ENCODE results near the gene LNPEP. TPM values are rescaled to one million over a fixed set of nuclear protein-coding genes. Genes with fewer than 3 reads are reported as not detected.

Gene LNPEP
- total and polyA plus RNA-seq, 10 of the 15 experiments (the other 5 are each of a cell fraction or from before 2014, with no cell fraction given): 5.6 to 54.9 (median 25.0) TPM

- SMC1A ChIA-PET (ENCODE audit: uncharacterized antibody, unreplicated experiment): interaction anchor here (3.9 kb wide), 1 partner anchor 9 kb away, joined by 12 read pairs; no protein-coding TSS in a partner anchor
- POLR2A ChIA-PET: no interaction called here
Measured at GRCh38 chr5:97006454-97007060, 70.7 kb downstream of the LNPEP start.

More at GRCh38 chr5:97006454-97007060, 70.7 kb downstream of the LNPEP start:
- 68% methylated on average over 3 of the region's 3 CpGs for WGBS (ENCODE audit: insufficient coverage, insufficient replicate concordance, low lambda C conversion rate, missing lambda C conversion rate)
- intact Hi-C loops (cut with micrococcal nuclease; ENCODE audit: unreplicated experiment): no loop called here
- ATAC-seq (no peak), DNase-seq (ENCODE audit: low read depth, low spot score) (no peak), FAIRE-seq (no peak)
- Histone ChIP-seq H4K20me1 (ENCODE audit: control insufficient read depth, insufficient read depth) (no peaks in the 10 kb centered on the region), H3K4me3 (no peak overlapping the region), H3K9me3 (replicated peaks; ENCODE audit: control insufficient read depth, insufficient read depth, low read length) (no peaks in the 10 kb centered on the region), H3K27me3 (replicated peaks in 1 of 2; ENCODE audit: control insufficient read depth in 2 of 2, insufficient read depth in 2 of 2, low read length in 1 of 2) (no peaks in the 10 kb centered on the region), H3K9ac (ENCODE audit: control insufficient read depth, insufficient read depth, low read length) (no peak overlapping the region), H3K4me1 (ENCODE audit: control insufficient read depth, insufficient read depth, low read length) (peaks cover 11% of the 10 kb centered on the region; the same call in 1 of the 2 replicates), H3K4me2 (ENCODE audit: control insufficient read depth, insufficient read depth) (no peak overlapping the region), H3K27ac (ENCODE audit: control insufficient read depth, insufficient read depth) (no peak overlapping the region), H3K36me3 (ENCODE audit: control insufficient read depth in 2 of 2, insufficient read depth in 2 of 2, low read length in 1 of 2) (peaks cover 2 to 33% of the 10 kb centered on the region in 2 experiments), H2AFZ (ENCODE audit: control insufficient read depth, low read depth, low read length) (no peak overlapping the region), H3K79me2 (ENCODE audit: control insufficient read depth, insufficient read depth, low read length) (no peaks in the 10 kb centered on the region; the same call in 1 of the 2 replicates)
- in situ Hi-C loops (cut with MboI): loop anchor here (25.0 kb wide), 1 partner anchor 1881 kb away; no protein-coding TSS in a partner anchor
- TF ChIP-seq ZBED1 (IDR thresholded peaks at IDR 0.05; ENCODE audit: borderline replicate concordance) (no peak), SMAD5 (IDR thresholded peaks at IDR 0.05; ENCODE audit: low read depth) (no peak), RELA (IDR thresholded peaks at IDR 0.05; ENCODE audit: borderline replicate concordance, partially characterized antibody) (no peak), FOXM1 (IDR thresholded peaks at IDR 0.05; ENCODE audit: low read depth, low read length) (no peak), CREM (IDR thresholded peaks at IDR 0.05; ENCODE audit: low read depth) (no peak), CEBPB (IDR thresholded peaks at IDR 0.05; ENCODE audit: borderline replicate concordance in 1 of 2, low read depth in 2 of 2, low read length in 2 of 2) (no peak), ELK1 (IDR thresholded peaks at IDR 0.05; ENCODE audit: low read depth, low read length) (no peak), MYC (IDR thresholded peaks at IDR 0.05; ENCODE audit: insufficient read depth, insufficient read length, insufficient replicate concordance, low read length, severe bottlenecking) (no peak), ATF7 (IDR thresholded peaks at IDR 0.05; ENCODE audit: low read depth) (no peak), ZNF384 (IDR thresholded peaks at IDR 0.05; ENCODE audit: borderline replicate concordance, low read depth, low read length) (no peak), SMARCA5 (IDR thresholded peaks at IDR 0.05) (no peak), RB1 (IDR thresholded peaks at IDR 0.05; ENCODE audit: borderline replicate concordance) (no peak), SKIL (IDR thresholded peaks at IDR 0.05; ENCODE audit: low read depth, poor library complexity, severe bottlenecking) (no peak), FOS (IDR thresholded peaks at IDR 0.05; ENCODE audit: borderline replicate concordance, extremely low read depth, insufficient read length) (no peak), ZBTB40 (IDR thresholded peaks at IDR 0.05; ENCODE audit: borderline replicate concordance) (no peak), IRF3 (IDR thresholded peaks at IDR 0.05) (no peak)
- ChIA-PET RAD21 (ENCODE audit: unreplicated experiment) (no interaction called here), CTCF (interaction anchor here (0.8 to 2.3 kb wide), 4 partner anchors 9 to 157 kb away, joined by 3 to 8 read pairs (median 4); no protein-coding TSS in a partner anchor)
- TSS peak; percentile 8 for BruUV-seq (replicated peaks)

Measured in GM12878 (cell line).